HL-60 (cell line): Measurements from ENCODE around the gene MAEA.

Source experiments
- DNase-seq, 2 experiments: peaks; one replicate each; pipeline ENCODE4 v3.0.0-alpha.2; 2010 to 2020; ENCODE audit warnings: low read depth in 1 of 2, low spot score in 1 of 2
- H3K27ac ChIP-seq: fragments of 250-450 bp; sonication (Bioruptor Pico); replicated peaks from 2 replicates; pipeline ENCODE4 v1.5.1; 2020; ENCODE audit warnings: mild to moderate bottlenecking, moderate library complexity
- H3K27me3 ChIP-seq: fragments of 250-450 bp; sonication (Bioruptor Pico); 2 replicates; pipeline ENCODE4 v1.5.1; 2021; ENCODE audit warnings: mild to moderate bottlenecking, moderate library complexity; ENCODE audit not compliant: insufficient read depth, poor library complexity, severe bottlenecking
- H3K4me3 ChIP-seq: replicated peaks from 2 replicates; pipeline ENCODE4 v1.5.1; 2011; ENCODE audit warnings: mild to moderate bottlenecking, control low read depth, low read length; ENCODE audit not compliant: insufficient read depth
- GABPA ChIP-seq: IDR thresholded peaks from 2 replicates; pipeline ENCODE4 v1.6.1; 2012; ENCODE audit warnings: low read depth
- POLR2AphosphoS5 ChIP-seq: IDR thresholded peaks from 2 replicates; pipeline ENCODE4 v1.6.1; 2012; ENCODE audit warnings: low read depth
- SPI1 ChIP-seq: IDR thresholded peaks from 2 replicates; pipeline ENCODE4 v1.6.1; 2012; ENCODE audit warnings: low read depth, mild to moderate bottlenecking, borderline replicate concordance
- TF ChIP-seq, protein P1 (sequence below): IDR thresholded peaks from 2 replicates; pipeline ENCODE4 v1.6.1; 2012; ENCODE audit warnings: low read depth; ENCODE audit not compliant: insufficient replicate concordance
- TF ChIP-seq, protein P2 (sequence below): IDR thresholded peaks from one replicate; pipeline ENCODE4 v1.5.1; 2011; ENCODE audit warnings: low read length, control low read depth, inconsistent platforms; ENCODE audit not compliant: insufficient read depth

Gene MAEA

DNA sequence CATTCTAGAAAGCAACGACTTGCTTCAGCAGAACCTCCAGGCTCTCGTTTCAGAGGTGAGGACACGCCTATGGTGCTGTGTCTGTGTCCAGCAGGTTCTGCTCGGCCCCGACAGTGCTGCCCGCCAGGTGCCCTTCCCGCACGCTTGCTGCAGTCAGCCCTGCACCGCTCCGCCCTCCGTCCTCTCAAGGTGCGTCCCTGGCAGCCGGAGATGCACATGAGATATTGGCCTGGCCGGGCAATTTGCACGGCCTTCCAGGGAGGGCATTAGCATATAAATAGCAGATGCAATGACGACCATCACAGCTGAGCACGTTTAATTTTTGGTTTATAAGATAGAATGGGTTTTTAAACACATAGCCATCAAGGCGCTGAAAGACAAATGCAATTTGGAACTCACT lies 71.7 kb downstream of the MAEA start:
- H3K4me3 ChIP-seq, result no peak overlapping the region
- TF ChIP-seq POLR2AphosphoS5 (no peak), GABPA (no peak), SPI1 (no peak)
- TF ChIP-seq, protein P1, sequence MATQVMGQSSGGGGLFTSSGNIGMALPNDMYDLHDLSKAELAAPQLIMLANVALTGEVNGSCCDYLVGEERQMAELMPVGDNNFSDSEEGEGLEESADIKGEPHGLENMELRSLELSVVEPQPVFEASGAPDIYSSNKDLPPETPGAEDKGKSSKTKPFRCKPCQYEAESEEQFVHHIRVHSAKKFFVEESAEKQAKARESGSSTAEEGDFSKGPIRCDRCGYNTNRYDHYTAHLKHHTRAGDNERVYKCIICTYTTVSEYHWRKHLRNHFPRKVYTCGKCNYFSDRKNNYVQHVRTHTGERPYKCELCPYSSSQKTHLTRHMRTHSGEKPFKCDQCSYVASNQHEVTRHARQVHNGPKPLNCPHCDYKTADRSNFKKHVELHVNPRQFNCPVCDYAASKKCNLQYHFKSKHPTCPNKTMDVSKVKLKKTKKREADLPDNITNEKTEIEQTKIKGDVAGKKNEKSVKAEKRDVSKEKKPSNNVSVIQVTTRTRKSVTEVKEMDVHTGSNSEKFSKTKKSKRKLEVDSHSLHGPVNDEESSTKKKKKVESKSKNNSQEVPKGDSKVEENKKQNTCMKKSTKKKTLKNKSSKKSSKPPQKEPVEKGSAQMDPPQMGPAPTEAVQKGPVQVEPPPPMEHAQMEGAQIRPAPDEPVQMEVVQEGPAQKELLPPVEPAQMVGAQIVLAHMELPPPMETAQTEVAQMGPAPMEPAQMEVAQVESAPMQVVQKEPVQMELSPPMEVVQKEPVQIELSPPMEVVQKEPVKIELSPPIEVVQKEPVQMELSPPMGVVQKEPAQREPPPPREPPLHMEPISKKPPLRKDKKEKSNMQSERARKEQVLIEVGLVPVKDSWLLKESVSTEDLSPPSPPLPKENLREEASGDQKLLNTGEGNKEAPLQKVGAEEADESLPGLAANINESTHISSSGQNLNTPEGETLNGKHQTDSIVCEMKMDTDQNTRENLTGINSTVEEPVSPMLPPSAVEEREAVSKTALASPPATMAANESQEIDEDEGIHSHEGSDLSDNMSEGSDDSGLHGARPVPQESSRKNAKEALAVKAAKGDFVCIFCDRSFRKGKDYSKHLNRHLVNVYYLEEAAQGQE, result no peak
- TF ChIP-seq, protein P2, sequence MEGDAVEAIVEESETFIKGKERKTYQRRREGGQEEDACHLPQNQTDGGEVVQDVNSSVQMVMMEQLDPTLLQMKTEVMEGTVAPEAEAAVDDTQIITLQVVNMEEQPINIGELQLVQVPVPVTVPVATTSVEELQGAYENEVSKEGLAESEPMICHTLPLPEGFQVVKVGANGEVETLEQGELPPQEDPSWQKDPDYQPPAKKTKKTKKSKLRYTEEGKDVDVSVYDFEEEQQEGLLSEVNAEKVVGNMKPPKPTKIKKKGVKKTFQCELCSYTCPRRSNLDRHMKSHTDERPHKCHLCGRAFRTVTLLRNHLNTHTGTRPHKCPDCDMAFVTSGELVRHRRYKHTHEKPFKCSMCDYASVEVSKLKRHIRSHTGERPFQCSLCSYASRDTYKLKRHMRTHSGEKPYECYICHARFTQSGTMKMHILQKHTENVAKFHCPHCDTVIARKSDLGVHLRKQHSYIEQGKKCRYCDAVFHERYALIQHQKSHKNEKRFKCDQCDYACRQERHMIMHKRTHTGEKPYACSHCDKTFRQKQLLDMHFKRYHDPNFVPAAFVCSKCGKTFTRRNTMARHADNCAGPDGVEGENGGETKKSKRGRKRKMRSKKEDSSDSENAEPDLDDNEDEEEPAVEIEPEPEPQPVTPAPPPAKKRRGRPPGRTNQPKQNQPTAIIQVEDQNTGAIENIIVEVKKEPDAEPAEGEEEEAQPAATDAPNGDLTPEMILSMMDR, result no peak
- no peak overlapping the region for H3K27ac ChIP-seq
- DNase-seq, result no peak
- H3K27me3 ChIP-seq, result no peaks in the 10 kb centered on the region

DNA sequence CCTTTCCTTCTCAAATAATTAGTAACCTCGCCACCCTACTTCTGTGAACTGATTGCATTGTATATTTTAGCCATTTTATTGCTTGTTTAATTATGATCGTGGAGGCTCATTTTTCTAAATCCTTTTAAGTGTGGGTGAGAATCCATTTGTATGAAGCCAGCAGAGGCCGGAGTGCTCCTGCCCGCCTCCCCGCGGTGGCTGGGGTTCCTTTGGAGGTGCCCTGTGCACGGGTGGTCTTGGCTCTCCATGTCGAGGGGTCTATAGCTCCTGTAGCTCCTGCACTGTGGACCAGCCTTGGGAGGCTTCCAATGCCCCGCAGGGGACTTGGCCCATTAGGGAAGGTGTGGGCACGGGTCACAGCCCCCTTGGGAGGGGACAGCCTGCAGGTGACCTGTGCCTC lies 72.4 kb downstream of the MAEA start:
- Histone ChIP-seq H3K4me3 (no peak overlapping the region), H3K27me3 (no peaks in the 10 kb centered on the region), H3K27ac (no peak overlapping the region)
- TF ChIP-seq GABPA (no peak), POLR2AphosphoS5 (no peak), SPI1 (no peak)
- TF ChIP-seq, protein P2, result no peak
- TF ChIP-seq, protein P1, result no peak
- no peak for DNase-seq

DNA sequence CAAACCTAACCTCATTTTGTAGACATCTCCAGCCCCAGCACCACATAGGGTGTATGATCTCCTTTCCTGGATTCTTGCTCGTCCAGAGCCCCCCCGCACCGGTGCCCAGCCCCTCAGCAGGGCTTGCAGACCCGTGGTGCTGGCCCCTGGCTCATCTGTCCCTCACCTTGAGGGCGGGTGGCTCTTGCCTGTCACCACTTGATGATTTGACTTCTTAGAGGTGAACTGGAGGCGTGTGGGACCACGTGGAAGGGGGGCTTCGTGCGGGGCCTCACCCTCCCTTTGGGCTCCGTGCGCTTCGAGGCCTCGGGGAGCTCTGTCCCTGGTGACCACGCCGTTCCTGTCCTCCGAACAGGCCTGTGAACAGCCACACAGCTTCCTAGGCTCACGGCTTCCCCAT lies 72.8 kb downstream of the MAEA start:
- TF ChIP-seq POLR2AphosphoS5 (no peak), GABPA (no peak), SPI1 (no peak)
- TF ChIP-seq, protein P1, result no peak
- TF ChIP-seq, protein P2, result no peak
- Histone ChIP-seq H3K4me3 (no peak overlapping the region), H3K27me3 (no peaks in the 10 kb centered on the region), H3K27ac (no peak overlapping the region)
- DNase-seq, result no peak
